BJ (cell line): ENCODE measurements around the gene PDE5A. TPM values are rescaled to one million over a fixed set of nuclear protein-coding genes. Genes with fewer than 3 reads are reported as not detected.

Experiments
- CTCF ChIA-PET: fragments of 350-600 bp; formaldehyde crosslinking; extraction: SDS; loops from one replicate; lab custom pipeline; 2021; ENCODE audit warnings: antibody characterized with exemption, inconsistent platforms; lab: Yijun Ruan, JAX
- POLR2A ChIA-PET: fragments of 300-600 bp; sonication (Branson Sonifier 250); formaldehyde crosslinking; extraction: SDS; loops from one replicate; lab custom pipeline; 2021; ENCODE audit warnings: antibody characterized with exemption; lab: Charles Lee
- DNase-seq: peaks from one replicate; pipeline ENCODE4 v3.0.0-alpha.2; 2011; ENCODE audit warnings: low read depth
- H3K27me3 ChIP-seq: 2 replicates; pipeline ENCODE4 v1.6.0; 2011; ENCODE audit warnings: low read length; ENCODE audit not compliant: control insufficient read depth, insufficient read depth
- H3K36me3 ChIP-seq: 2 replicates; pipeline ENCODE4 v1.5.1; 2011; ENCODE audit warnings: low read length; ENCODE audit not compliant: control insufficient read depth, insufficient read depth
- H3K4me3 ChIP-seq: 2 replicates; pipeline ENCODE4 v1.5.1; 2011; ENCODE audit warnings: low read depth, mild to moderate bottlenecking, control low read depth, low read length
- CTCF ChIP-seq: IDR thresholded peaks from 2 replicates; pipeline ENCODE4 v1.5.1; 2011; ENCODE audit warnings: low read depth, mild to moderate bottlenecking, control low read depth, inconsistent platforms, low read length, moderate library complexity; ENCODE audit not compliant: insufficient read depth
- polyA plus RNA-seq: library from polyadenylated mRNA; depleted of rRNA; stranded (reverse); fragments of >200 nt; gene quantifications from 2 replicates; pipeline ENCODE4 v1.2.3, GENCODE V29; 2011

PDE5A gene
- polyA plus RNA-seq, 1 experiment, result 69.0 TPM

GRCh38 chr4:119625761-119626160, 2.8 kb downstream of the PDE5A start:
- H3K27me3 ChIP-seq, result no peaks in the 10 kb centered on the region
- no peak for DNase-seq
- ChIA-PET POLR2A (no interaction called here), CTCF (interaction anchor here (1.1 to 4.0 kb wide), 7 partner anchors 63 to 431 kb away, joined by 3 to 10 read pairs (median 4); no protein-coding TSS in a partner anchor)
- H3K36me3 ChIP-seq, result no peaks in the 10 kb centered on the region
- no peak for TF ChIP-seq CTCF
- peak overlapping the region; percentile 74 for H3K4me3 ChIP-seq

GRCh38 chr4:119624356-119624755, 4.2 kb downstream of the PDE5A start:
- no peak for DNase-seq
- CTCF ChIA-PET, result interaction anchor here (0.6 to 4.0 kb wide), 8 partner anchors 8 to 432 kb away, joined by 3 to 10 read pairs (median 4); no protein-coding TSS in a partner anchor
- POLR2A ChIA-PET, result no interaction called here

GRCh38 chr4:119623025-119623424, 5.6 kb downstream of the PDE5A start:
- CTCF ChIA-PET, result interaction anchor here (0.6 to 4.0 kb wide), 5 partner anchors 63 to 426 kb away, joined by 3 to 10 read pairs (median 3); no protein-coding TSS in a partner anchor
- POLR2A ChIA-PET, result interaction anchor here (0.6 to 0.8 kb wide), 4 partner anchors 75 to 416 kb away, joined by 3 to 9 read pairs (median 4); no protein-coding TSS in a partner anchor
- no peaks in the 10 kb centered on the region for H3K27me3 ChIP-seq
- no peak for TF ChIP-seq CTCF
- H3K4me3 ChIP-seq, result no peak overlapping the region
- no peaks in the 10 kb centered on the region for H3K36me3 ChIP-seq
- no peak for DNase-seq

More at GRCh38 chr4:119624356-119624755, 4.2 kb downstream of the PDE5A start:
- H3K36me3 ChIP-seq, result no peaks in the 10 kb centered on the region
- no peaks in the 10 kb centered on the region for H3K27me3 ChIP-seq
- peak overlapping the region; percentile 74 for H3K4me3 ChIP-seq
- TF ChIP-seq CTCF, result no peak

GRCh38 chr4:119615068-119615719, 13.4 kb downstream of the PDE5A start:
- ChIA-PET CTCF (interaction anchor here (1.5 kb wide), 1 partner anchor 9 kb away, joined by 8 read pairs; no protein-coding TSS in a partner anchor), POLR2A (no interaction called here)
- H3K27me3 ChIP-seq, result no peaks in the 10 kb centered on the region
- H3K36me3 ChIP-seq, result no peaks in the 10 kb centered on the region; the same call in 1 of the 2 replicates
- no peak for TF ChIP-seq CTCF
- no peak for DNase-seq
- H3K4me3 ChIP-seq, result no peak overlapping the region

- CTCF ChIA-PET, result interaction anchor here (0.7 kb wide), 1 partner anchor 10 kb away, joined by 3 read pairs; no protein-coding TSS in a partner anchor
- POLR2A ChIA-PET, result no interaction called here
- no peaks in the 10 kb centered on the region for H3K27me3 ChIP-seq
These were observed 24.3 kb downstream of the PDE5A start for GRCh38 chr4:119604266-119604665.

More at GRCh38 chr4:119604266-119604665, 24.3 kb downstream of the PDE5A start:
- no peak for TF ChIP-seq CTCF
- H3K4me3 ChIP-seq, result no peak overlapping the region
- no peak for DNase-seq
- peaks cover 3% of the 10 kb centered on the region; the same call in 1 of the 2 replicates for H3K36me3 ChIP-seq
